HCT116 (cell line): Measurements from ENCODE around the gene SMARCA2. TPM values are rescaled to one million over a fixed set of nuclear protein-coding genes. Genes with fewer than 3 reads are reported as not detected.

Source experiments
- ATAC-seq: fragments of 200-7000 bp; cut with Tn5 transposase; 2 replicates; pipeline ENCODE4 v1.9.1; 2020; ENCODE audit warnings: mild to moderate bottlenecking, moderate library complexity
- BruUV-seq: library from RNA; stranded (reverse); fragments of 400-500 nt; replicated peaks from 2 replicates; lab custom pipeline; 2021; lab: Mats Ljungman, UMichigan
- CTCF ChIA-PET: fragments of 300-600 bp; sonication (Branson Sonifier 250); formaldehyde crosslinking; loops from one replicate; lab custom pipeline; 2021; ENCODE audit warnings: antibody characterized with exemption; lab: Charles Lee
- POLR2A ChIA-PET: fragments of 300-600, 350-600 bp; sonication (Branson Sonifier 250); formaldehyde crosslinking; loops from one replicate; lab custom pipeline; 2021; ENCODE audit warnings: antibody characterized with exemption; lab: Charles Lee
- RAD21 ChIA-PET, 2 experiments: fragments of 300-600 bp; sonication (Branson Sonifier 250); formaldehyde crosslinking; loops; one replicate each; lab custom pipeline; 2023; ENCODE audit warnings: low total read pairs in 2 of 2; ENCODE audit not compliant: uncharacterized antibody in 2 of 2, unreplicated experiment in 2 of 2, low non-redundant PET in 1 of 2; lab: Charles Lee
- DNase-seq: peaks from one replicate; pipeline ENCODE4 v3.0.0-alpha.2; 2010; ENCODE audit warnings: low read depth, low spot score
- H2AFZ ChIP-seq: fragments of 200-600 bp; shearing (Covaris generic), sonication (generic); 2 replicates; pipeline ENCODE4 v1.6.1; 2017; ENCODE audit warnings: low read depth, mixed run types, mixed read lengths, antibody characterized with exemption, low read length; ENCODE audit not compliant: poor library complexity, severe bottlenecking
- H3K27ac ChIP-seq: 2 replicates; pipeline ENCODE4 v1.5.1; 2012; ENCODE audit warnings: low read depth, low read length
- H3K27me3 ChIP-seq: fragments of 200-600 bp; sonication (generic); 2 replicates; pipeline ENCODE4 v1.6.1; 2016; ENCODE audit warnings: mixed run types, low read length, mixed read lengths; ENCODE audit not compliant: insufficient read depth
- H3K36me3 ChIP-seq, 2 experiments: fragments of 200-500 bp in 1 of 2; fragments of 200-600 bp in 1 of 2; sonication (Bioruptor generic) in 1 of 2; sonication (generic) in 1 of 2; 2 replicates each; pipeline versions ENCODE4 v1.5.1 to v1.6.1; 2014 to 2016; ENCODE audit warnings: low read length in 2 of 2, inconsistent platforms in 1 of 2, mixed read lengths in 1 of 2, mixed run types in 1 of 2; ENCODE audit not compliant: insufficient read depth in 2 of 2, control insufficient read depth in 1 of 2
- H3K4me1 ChIP-seq, 2 experiments: fragments of 200-600 bp in 1 of 2; sonication (generic) in 1 of 2; 2 replicates each; pipeline versions ENCODE4 v1.5.1 to v1.6.1; 2012 to 2017; ENCODE audit warnings: low read length in 2 of 2, inconsistent platforms in 1 of 2, mild to moderate bottlenecking in 1 of 2, mixed read lengths in 1 of 2, mixed run types in 1 of 2, moderate library complexity in 1 of 2; ENCODE audit not compliant: insufficient read depth in 2 of 2, control insufficient read depth in 1 of 2
- H3K4me2 ChIP-seq: fragments of 200-600 bp; sonication (generic); 2 replicates; pipeline ENCODE4 v1.6.1; 2017; ENCODE audit warnings: mixed run types, low read length, mixed read lengths
- H3K4me3 ChIP-seq, 2 experiments: fragments of 200-600 bp in 1 of 2; sonication (generic) in 1 of 2; replicated peaks in 1 of 2; 2 replicates each; pipeline ENCODE4 v1.5.1; 2011 to 2016; ENCODE audit warnings: low read length in 2 of 2, control low read depth in 1 of 2, low read depth in 1 of 2, mild to moderate bottlenecking in 1 of 2, mixed read lengths in 1 of 2, mixed run types in 1 of 2
- H3K79me2 ChIP-seq: fragments of 200-600 bp; sonication (generic); 2 replicates; pipeline ENCODE4 v1.6.1; 2017; ENCODE audit warnings: mild to moderate bottlenecking, mixed run types, low read length, moderate library complexity, mixed read lengths; ENCODE audit not compliant: insufficient read depth
- H3K9ac ChIP-seq: fragments of 200-600 bp; sonication (generic); 2 replicates; pipeline ENCODE4 v1.6.1; 2016; ENCODE audit warnings: low read length, mixed read lengths
- H3K9me2 ChIP-seq: fragments of 200-600 bp; sonication (generic), shearing (Covaris generic); 2 replicates; pipeline ENCODE4 v1.6.1; 2017; ENCODE audit warnings: mixed run types, mild to moderate bottlenecking, moderate library complexity; ENCODE audit not compliant: insufficient read depth
- H3K9me3 ChIP-seq, 2 experiments: fragments of 200-500 bp in 1 of 2; fragments of 200-600 bp in 1 of 2; sonication (Bioruptor generic) in 1 of 2; sonication (generic) in 1 of 2; 2 replicates each; pipeline ENCODE4 v1.6.1; 2014 to 2017; ENCODE audit warnings: low read length in 2 of 2, mixed read lengths in 2 of 2, inconsistent platforms in 1 of 2, low read depth in 1 of 2, mild to moderate bottlenecking in 1 of 2, mixed run types in 1 of 2, moderate library complexity in 1 of 2; ENCODE audit not compliant: control insufficient read depth in 1 of 2, insufficient read depth in 1 of 2
- H4K20me1 ChIP-seq: fragments of 200-600 bp; sonication (generic), shearing (Covaris generic); 2 replicates; pipeline ENCODE4 v1.6.1; 2017; ENCODE audit warnings: mixed run types, mild to moderate bottlenecking, moderate library complexity; ENCODE audit not compliant: insufficient read depth
- CBX3 ChIP-seq: IDR thresholded peaks from 2 replicates; pipeline ENCODE4 v1.6.1; 2012; ENCODE audit warnings: low read depth
- CEBPB ChIP-seq: IDR thresholded peaks from 2 replicates; pipeline ENCODE4 v1.6.1; 2012; ENCODE audit warnings: low read depth
- EGR1 ChIP-seq: IDR thresholded peaks from 2 replicates; pipeline ENCODE4 v1.6.1; 2012; ENCODE audit warnings: low read depth
- EZH2 ChIP-seq: fragments of 200-600 bp; sonication (generic); IDR thresholded peaks from 2 replicates; pipeline ENCODE4 v1.6.1; 2017; ENCODE audit warnings: antibody characterized with exemption, mixed run types
- EZH2phosphoT487 ChIP-seq: fragments of 200-600 bp; IDR thresholded peaks from 2 replicates; pipeline ENCODE4 v1.6.1; 2018; ENCODE audit warnings: antibody characterized with exemption, borderline replicate concordance
- JUND ChIP-seq: IDR thresholded peaks from 2 replicates; pipeline ENCODE4 v1.6.1; 2012
- POLR2AphosphoS5 ChIP-seq: IDR thresholded peaks from 2 replicates; pipeline ENCODE4 v1.6.1; 2011; ENCODE audit warnings: mild to moderate bottlenecking, low read depth, low read length, moderate library complexity
- RAD21 ChIP-seq: IDR thresholded peaks from 2 replicates; pipeline ENCODE4 v1.6.1; 2012; ENCODE audit warnings: low read depth, mild to moderate bottlenecking
- SIN3A ChIP-seq: IDR thresholded peaks from 2 replicates; pipeline ENCODE4 v1.6.1; 2012; ENCODE audit warnings: low read depth
- SP1 ChIP-seq: IDR thresholded peaks from 2 replicates; pipeline ENCODE4 v1.6.1; 2012; ENCODE audit warnings: low read depth
- TCF7L2 ChIP-seq: IDR thresholded peaks from 2 replicates; pipeline ENCODE4 v1.7.0; 2011; ENCODE audit warnings: borderline replicate concordance, inconsistent platforms; ENCODE audit not compliant: insufficient read depth, insufficient read length; ENCODE audit errors: extremely low read depth
- YY1 ChIP-seq: IDR thresholded peaks from 2 replicates; pipeline ENCODE4 v1.6.1; 2011; ENCODE audit warnings: low read length, low read depth, moderate library complexity, mild to moderate bottlenecking; ENCODE audit not compliant: insufficient replicate concordance; ENCODE audit errors: extremely low read depth
- ZFX ChIP-seq: fragments of 450-650 bp; IDR thresholded peaks from 2 replicates; pipeline ENCODE4 v1.6.1; 2017
- ZNF274 ChIP-seq: fragments of 200-500 bp; sonication (Bioruptor generic); IDR thresholded peaks from 2 replicates; pipeline ENCODE4 v1.6.1; 2014; ENCODE audit warnings: mild to moderate bottlenecking, low read depth, low read length, inconsistent platforms
- intact Hi-C: fragments of 100-400 bp; cut with micrococcal nuclease; formaldehyde crosslinking; loops from 2 replicates; pipeline ENCODE4 v1.10.0; 2022
- total RNA-seq: library from RNA; stranded (reverse); gene quantifications from one replicate; pipeline ENCODE4 v1.2.1, GENCODE V29; 2021; ENCODE audit not compliant: unreplicated experiment
- TF ChIP-seq, protein P1 (sequence below): IDR thresholded peaks from 2 replicates; pipeline ENCODE4 v1.6.1; 2011; ENCODE audit warnings: mild to moderate bottlenecking, low read length, moderate library complexity; ENCODE audit not compliant: insufficient replicate concordance; ENCODE audit errors: extremely low read depth
- TF ChIP-seq, protein P2 (sequence below): IDR thresholded peaks from 2 replicates; pipeline ENCODE4 v1.6.1; 2012
- TF ChIP-seq, protein P3 (sequence below): IDR thresholded peaks from 2 replicates; pipeline ENCODE4 v1.6.1; 2012; ENCODE audit warnings: low read depth

Gene SMARCA2
- total RNA-seq, 1 experiment from 2014 or later: 14.7 TPM

DNA sequence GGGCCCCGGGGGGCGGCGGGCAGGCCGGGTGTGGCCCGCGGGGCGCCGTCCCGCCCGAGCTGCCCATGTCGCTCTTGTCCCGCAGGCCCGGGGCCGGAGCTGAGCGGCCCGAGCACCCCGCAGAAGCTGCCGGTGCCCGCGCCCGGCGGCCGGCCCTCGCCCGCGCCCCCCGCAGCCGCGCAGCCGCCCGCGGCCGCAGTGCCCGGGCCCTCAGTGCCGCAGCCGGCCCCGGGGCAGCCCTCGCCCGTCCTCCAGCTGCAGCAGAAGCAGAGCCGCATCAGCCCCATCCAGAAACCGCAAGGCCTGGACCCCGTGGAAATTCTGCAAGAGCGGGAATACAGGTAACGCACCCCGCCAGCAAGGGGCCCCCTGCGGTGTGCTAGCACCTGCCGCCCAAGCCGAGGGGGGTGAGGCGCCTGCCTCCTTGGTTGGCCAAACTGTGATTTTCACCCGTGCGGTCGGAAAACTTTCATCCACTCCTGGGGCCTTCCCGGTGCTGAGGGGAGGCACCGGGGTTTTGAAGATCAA is 32.1 kb downstream of the SMARCA2 start:
- no peaks in the 10 kb centered on the region for H3K27me3 ChIP-seq
- no peak overlapping the region for H3K27ac ChIP-seq
- TF ChIP-seq CBX3 (no peak), ZFX (no peak), SIN3A (no peak), EZH2 (no peak), TCF7L2 (no peak), EZH2phosphoT487 (no peak), SP1 (no peak), CEBPB (no peak), RAD21 (no peak), ZNF274 (no peak), YY1 (no peak), EGR1 (no peak), JUND (no peak), POLR2AphosphoS5 (no peak)
- TF ChIP-seq, protein P1, sequence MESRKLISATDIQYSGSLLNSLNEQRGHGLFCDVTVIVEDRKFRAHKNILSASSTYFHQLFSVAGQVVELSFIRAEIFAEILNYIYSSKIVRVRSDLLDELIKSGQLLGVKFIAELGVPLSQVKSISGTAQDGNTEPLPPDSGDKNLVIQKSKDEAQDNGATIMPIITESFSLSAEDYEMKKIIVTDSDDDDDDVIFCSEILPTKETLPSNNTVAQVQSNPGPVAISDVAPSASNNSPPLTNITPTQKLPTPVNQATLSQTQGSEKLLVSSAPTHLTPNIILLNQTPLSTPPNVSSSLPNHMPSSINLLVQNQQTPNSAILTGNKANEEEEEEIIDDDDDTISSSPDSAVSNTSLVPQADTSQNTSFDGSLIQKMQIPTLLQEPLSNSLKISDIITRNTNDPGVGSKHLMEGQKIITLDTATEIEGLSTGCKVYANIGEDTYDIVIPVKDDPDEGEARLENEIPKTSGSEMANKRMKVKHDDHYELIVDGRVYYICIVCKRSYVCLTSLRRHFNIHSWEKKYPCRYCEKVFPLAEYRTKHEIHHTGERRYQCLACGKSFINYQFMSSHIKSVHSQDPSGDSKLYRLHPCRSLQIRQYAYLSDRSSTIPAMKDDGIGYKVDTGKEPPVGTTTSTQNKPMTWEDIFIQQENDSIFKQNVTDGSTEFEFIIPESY: no peak
- TF ChIP-seq, protein P2, sequence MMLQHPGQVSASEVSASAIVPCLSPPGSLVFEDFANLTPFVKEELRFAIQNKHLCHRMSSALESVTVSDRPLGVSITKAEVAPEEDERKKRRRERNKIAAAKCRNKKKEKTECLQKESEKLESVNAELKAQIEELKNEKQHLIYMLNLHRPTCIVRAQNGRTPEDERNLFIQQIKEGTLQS: no peak
- TF ChIP-seq, protein P3, sequence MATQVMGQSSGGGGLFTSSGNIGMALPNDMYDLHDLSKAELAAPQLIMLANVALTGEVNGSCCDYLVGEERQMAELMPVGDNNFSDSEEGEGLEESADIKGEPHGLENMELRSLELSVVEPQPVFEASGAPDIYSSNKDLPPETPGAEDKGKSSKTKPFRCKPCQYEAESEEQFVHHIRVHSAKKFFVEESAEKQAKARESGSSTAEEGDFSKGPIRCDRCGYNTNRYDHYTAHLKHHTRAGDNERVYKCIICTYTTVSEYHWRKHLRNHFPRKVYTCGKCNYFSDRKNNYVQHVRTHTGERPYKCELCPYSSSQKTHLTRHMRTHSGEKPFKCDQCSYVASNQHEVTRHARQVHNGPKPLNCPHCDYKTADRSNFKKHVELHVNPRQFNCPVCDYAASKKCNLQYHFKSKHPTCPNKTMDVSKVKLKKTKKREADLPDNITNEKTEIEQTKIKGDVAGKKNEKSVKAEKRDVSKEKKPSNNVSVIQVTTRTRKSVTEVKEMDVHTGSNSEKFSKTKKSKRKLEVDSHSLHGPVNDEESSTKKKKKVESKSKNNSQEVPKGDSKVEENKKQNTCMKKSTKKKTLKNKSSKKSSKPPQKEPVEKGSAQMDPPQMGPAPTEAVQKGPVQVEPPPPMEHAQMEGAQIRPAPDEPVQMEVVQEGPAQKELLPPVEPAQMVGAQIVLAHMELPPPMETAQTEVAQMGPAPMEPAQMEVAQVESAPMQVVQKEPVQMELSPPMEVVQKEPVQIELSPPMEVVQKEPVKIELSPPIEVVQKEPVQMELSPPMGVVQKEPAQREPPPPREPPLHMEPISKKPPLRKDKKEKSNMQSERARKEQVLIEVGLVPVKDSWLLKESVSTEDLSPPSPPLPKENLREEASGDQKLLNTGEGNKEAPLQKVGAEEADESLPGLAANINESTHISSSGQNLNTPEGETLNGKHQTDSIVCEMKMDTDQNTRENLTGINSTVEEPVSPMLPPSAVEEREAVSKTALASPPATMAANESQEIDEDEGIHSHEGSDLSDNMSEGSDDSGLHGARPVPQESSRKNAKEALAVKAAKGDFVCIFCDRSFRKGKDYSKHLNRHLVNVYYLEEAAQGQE: no peak
- H3K9me3 ChIP-seq: no peaks in the 10 kb centered on the region
- BruUV-seq: no TSS peak
- DNase-seq (no peak), ATAC-seq (no peak)
- no peaks in the 10 kb centered on the region for H3K9me2 ChIP-seq
- no peak overlapping the region for H3K4me2 ChIP-seq
- H4K20me1 ChIP-seq: no peaks in the 10 kb centered on the region
- H3K36me3 ChIP-seq: no peaks in the 10 kb centered on the region
- ChIA-PET RAD21 (no interaction called here), CTCF (no interaction called here), POLR2A (no interaction called here)
- H3K9ac ChIP-seq: no peak overlapping the region
- H3K4me3 ChIP-seq: no peak overlapping the region
- no peak overlapping the region for H2AFZ ChIP-seq
- intact Hi-C loops: no loop called here
- H3K79me2 ChIP-seq: no peaks in the 10 kb centered on the region
- H3K4me1 ChIP-seq: no peaks in the 10 kb centered on the region
